ENCODE measurements around the gene GRM7. TPM values are rescaled to one million over a fixed set of nuclear protein-coding genes. Genes with fewer than 3 reads are reported as not detected.

GRM7 gene
- total RNA-seq, 1 experiment from 2014 or later: 0.28 TPM

- Histone ChIP-seq H3K4me2 (ENCODE audit: insufficient read depth, insufficient read length, low read length) (no peak overlapping the region), H3K4ac (ENCODE audit: low read depth, low read length) (no peak overlapping the region), H3K9me3 (ENCODE audit: control insufficient read depth, low read depth, low read length) (no peaks in the 10 kb centered on the region), H2AK5ac (ENCODE audit: insufficient read length, low read length) (no peak overlapping the region), H3K56ac (ENCODE audit: insufficient read length, low read depth, low read length) (no peak overlapping the region), H2BK12ac (ENCODE audit: insufficient read length, low read depth, low read length) (no peak overlapping the region), H3K27ac (ENCODE audit: insufficient read length, low read depth, low read length) (no peak overlapping the region), H4K5ac (ENCODE audit: insufficient read length, low read depth, low read length) (no peak overlapping the region), H2BK20ac (ENCODE audit: low read depth, low read length, poor library complexity, severe bottlenecking) (no peak overlapping the region), H3K18ac (ENCODE audit: insufficient read length, low read depth, low read length) (no peak overlapping the region), H3K4me1 (ENCODE audit: insufficient read depth, low read length) (no peaks in the 10 kb centered on the region), H3T11ph (ENCODE audit: low read length) (no peak overlapping the region), H2BK120ac (ENCODE audit: low read depth, low read length, poor library complexity, severe bottlenecking) (no peak overlapping the region), H3K23ac (ENCODE audit: insufficient read length, low read depth, low read length) (no peak overlapping the region), H4K8ac (replicated peaks; ENCODE audit: insufficient read length, low read depth, low read length) (no peak overlapping the region), H3K9ac (ENCODE audit: extremely low read depth, insufficient read length, low read length) (no peak overlapping the region), H2BK5ac (ENCODE audit: insufficient read length, low read length) (no peak overlapping the region), H3K79me1 (ENCODE audit: insufficient read depth, low read depth, low read length, poor library complexity, severe bottlenecking) (no peaks in the 10 kb centered on the region), H3K14ac (ENCODE audit: insufficient read depth, low read length) (no peak overlapping the region), H4K20me1 (ENCODE audit: control insufficient read depth, insufficient read depth, insufficient read length) (no peaks in the 10 kb centered on the region), H3K27me3 (ENCODE audit: insufficient read depth, low read length) (no peaks in the 10 kb centered on the region), H2BK15ac (ENCODE audit: low read depth, low read length) (no peak overlapping the region), H4K91ac (ENCODE audit: insufficient read length, low read depth, low read length) (no peak overlapping the region), H3K23me2 (ENCODE audit: insufficient read length, low read depth, low read length, poor library complexity, severe bottlenecking) (no peaks in the 10 kb centered on the region), H2AFZ (ENCODE audit: low read length) (no peak overlapping the region), H3K79me2 (ENCODE audit: insufficient read depth, low read length) (no peaks in the 10 kb centered on the region)
- no peaks in the 10 kb centered on the region for H3K4me1 Mint-ChIP-seq
- H3K27me3 Mint-ChIP-seq (ENCODE audit: low read depth): no peaks in the 10 kb centered on the region
- WGBS (ENCODE audit: extremely low coverage, insufficient read length, low lambda C conversion rate): no CpG with 5 or more reads among the region's 2 CpGs
- no peak for DNase-seq
- H3K27ac Mint-ChIP-seq: no peak overlapping the region
- no peak overlapping the region for H3K4me3 Mint-ChIP-seq
- TF ChIP-seq CTCF (conservative IDR thresholded peaks at IDR 0.05): no peak
- H3K36me3 Mint-ChIP-seq (ENCODE audit: insufficient read depth in 1 of 3, low read depth in 3 of 3): peaks cover 0 to 5% (median 0%) of the 10 kb centered on the region in 3 experiments; a peak in 3 of 7 replicates
- peaks cover 0 to 2% of the 10 kb centered on the region in 2 experiments; a peak in 2 of 5 replicates for H3K9me3 Mint-ChIP-seq
Observed at GRCh38 chr3:7489417-7489816, 628.5 kb downstream of the GRM7 start.
